NCI-H146 treated with DMSO at 0.1 percent for 48 hours (cell line): ENCODE results near the gene KEL.
"Not testable (repeated sequence)": the region's sequence is repeated elsewhere in the genome, so short reads cannot be mapped to it uniquely, and the experiment has no call there.

ENCODE experiments used
- DNase-seq: peaks from one replicate; lab custom pipeline; 2025; ENCODE audit not compliant: unreplicated experiment; lab: John Stamatoyannopoulos, UW

KEL gene, protein sequence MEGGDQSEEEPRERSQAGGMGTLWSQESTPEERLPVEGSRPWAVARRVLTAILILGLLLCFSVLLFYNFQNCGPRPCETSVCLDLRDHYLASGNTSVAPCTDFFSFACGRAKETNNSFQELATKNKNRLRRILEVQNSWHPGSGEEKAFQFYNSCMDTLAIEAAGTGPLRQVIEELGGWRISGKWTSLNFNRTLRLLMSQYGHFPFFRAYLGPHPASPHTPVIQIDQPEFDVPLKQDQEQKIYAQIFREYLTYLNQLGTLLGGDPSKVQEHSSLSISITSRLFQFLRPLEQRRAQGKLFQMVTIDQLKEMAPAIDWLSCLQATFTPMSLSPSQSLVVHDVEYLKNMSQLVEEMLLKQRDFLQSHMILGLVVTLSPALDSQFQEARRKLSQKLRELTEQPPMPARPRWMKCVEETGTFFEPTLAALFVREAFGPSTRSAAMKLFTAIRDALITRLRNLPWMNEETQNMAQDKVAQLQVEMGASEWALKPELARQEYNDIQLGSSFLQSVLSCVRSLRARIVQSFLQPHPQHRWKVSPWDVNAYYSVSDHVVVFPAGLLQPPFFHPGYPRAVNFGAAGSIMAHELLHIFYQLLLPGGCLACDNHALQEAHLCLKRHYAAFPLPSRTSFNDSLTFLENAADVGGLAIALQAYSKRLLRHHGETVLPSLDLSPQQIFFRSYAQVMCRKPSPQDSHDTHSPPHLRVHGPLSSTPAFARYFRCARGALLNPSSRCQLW

DNA sequence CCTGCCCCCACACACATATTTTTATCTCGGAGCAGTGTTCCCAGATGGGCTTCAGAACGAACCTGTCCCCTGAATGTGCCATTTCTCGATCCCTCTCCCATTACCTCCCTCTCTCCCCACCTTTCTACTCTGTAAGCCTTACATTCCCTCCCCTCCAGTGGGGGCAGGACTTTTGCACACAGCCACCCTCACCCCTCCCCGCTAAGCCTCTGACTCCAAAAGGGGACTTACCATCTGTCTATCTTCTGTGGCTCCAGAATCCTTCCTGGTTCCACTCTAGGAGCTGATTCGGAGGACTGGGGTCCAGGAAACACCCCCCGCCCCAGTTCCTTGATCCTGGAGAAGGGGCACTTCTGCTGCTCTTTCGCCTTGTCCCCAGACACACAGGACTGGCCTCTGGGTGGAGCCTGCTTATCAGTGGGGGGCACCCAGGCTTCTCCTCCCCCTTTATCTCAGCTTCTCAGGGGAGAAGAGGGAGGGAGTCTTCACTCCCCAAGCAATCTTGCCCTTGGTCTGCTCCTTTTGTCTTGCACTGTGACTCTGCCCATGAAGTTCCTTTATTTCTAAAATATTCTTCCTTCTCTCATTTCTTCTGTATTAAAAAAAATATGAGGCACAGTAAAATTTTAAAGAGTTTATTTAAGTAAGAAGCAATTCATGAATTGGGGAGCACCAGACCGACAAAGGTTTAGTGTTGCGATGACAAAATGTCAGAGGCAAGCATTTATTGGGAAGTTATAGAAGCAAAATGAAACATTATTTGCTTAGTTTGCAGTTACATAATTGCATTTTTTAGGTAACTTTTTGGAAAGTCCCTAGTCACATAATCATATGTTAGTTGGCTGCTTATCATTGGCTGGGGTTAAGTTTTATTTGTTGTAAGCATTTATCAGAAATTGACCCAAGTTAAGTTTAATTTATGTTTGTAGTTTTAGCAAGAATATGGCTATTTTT is at the start of gene KEL:
Gene KEL (minus strand): TSS at position 391 of the 954 bp plus-strand sequence. CDS start 157 bp downstream, at position 234.
- no peak for DNase-seq

DNA sequence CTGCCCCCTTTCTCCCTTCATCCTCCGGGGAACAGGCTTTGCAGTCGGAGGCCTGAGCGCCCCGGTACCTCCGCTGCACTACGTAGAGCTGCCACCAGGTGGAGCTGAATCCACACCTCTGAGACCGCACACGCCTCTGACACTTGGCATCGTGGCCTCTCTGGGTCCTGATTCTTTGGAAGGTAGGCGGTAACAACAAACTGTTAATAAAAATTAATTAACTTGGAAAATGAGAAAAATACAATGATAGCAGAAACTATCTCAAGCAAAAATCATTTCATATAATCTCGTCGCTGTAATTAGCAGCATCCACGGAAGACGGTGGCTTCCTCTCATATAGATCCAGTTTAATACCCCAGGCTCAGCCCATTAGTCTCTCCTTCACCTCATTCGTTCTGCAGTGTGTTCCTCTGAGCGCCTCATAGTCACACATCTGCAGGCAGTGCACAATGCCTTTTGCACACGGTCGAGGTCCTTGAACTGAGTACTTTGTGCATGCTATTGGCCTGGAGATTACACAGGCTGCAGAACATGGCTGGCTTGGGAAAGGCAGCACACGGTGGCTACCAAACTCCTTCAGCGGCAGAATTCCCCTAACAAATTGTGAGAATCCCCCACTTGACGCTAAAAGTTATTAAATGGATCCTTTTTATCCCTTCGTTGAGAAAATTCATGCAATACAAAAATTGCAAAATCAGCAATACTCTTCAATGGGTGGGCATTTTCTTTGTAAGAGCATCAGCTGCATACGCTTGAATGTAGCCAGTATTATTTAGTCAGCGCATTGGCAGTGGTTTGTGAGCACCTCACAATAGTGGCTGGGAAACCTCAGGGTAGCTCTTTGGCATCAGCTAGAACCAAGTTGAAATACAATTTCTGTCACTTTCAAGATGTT is 46.1 kb upstream of the KEL start:
- no peak for DNase-seq

DNA sequence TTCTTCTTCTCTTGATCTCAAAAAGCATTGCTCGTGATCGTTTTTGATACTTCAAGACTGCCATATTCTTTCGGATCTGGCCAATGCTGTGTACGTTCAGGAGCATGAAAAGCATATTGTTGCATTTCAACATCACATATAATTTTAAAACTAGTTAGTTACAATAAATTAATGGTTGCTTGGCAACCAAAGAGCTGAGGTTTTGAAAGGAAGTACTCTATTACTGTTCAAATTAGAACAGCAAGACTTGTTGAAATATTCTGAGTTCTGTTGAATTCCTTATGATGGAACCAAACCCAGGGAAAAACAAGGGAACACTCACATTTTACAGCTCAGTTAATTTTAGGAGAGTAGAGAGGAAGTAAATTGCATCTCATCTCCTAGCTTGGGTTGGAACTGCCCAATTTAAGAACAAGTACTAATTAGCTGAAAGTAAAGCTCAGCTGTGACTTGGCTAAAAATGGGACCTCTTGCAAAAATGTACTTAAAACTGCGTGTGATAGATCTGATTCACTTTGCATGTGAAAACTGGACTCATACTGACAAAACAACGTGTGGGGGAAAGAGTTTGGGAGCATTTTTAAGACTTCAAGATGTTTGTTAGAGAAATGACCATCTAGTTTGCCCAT is 43.6 kb upstream of the KEL start:
- DNase-seq = no peak

DNA sequence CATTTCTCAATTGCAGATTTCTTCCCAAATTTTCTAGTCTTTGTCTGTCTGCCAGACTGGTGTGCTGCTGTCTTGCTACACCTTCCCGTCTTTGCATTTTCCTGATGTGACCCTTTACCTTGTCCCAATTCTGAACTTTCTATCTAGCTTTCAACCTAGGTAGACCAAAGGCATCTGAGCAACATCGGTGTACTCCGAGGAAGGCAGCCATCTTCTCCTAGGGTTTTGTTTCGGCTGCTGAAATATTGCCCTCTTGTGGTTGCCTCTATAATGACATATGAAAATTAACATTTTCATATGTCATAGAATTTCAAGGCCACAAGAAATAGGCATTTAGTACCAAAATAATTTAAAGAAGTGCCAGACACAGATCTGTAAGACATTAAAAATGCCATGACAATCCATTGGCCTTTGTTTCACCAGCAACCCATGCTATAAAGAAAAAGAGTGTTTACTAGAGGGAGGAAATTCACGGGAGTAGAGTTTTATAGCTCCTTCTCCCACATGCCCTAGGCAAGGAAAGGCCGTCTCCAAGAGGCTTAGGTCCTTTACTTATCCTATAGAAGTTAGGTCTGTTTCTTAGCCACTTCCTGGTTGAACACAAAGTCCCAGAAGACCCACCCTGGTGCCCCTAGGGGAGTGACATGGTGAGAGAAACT is 41.4 kb upstream of the KEL start:
- DNase-seq = no peak

DNA sequence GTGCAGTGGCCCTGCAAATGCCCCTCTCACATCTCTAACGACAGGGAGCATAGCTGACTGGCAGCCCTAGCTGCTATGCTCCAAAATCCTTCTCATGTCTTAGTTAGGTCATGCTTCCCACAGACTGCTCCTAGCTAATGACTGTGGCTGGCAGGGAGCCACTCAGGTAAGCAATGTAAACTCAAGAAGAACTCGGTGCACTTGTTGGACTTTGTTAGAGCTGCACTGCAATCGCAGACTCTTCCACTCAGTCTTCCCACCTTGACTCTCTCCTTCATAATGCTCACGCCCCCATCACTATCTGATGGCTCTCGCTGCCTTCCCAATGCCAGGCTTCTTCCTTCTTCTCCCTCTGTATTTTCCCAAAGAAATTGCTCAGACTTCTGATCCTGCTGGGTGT is 40.7 kb upstream of the KEL start:
- DNase-seq = no peak

DNA sequence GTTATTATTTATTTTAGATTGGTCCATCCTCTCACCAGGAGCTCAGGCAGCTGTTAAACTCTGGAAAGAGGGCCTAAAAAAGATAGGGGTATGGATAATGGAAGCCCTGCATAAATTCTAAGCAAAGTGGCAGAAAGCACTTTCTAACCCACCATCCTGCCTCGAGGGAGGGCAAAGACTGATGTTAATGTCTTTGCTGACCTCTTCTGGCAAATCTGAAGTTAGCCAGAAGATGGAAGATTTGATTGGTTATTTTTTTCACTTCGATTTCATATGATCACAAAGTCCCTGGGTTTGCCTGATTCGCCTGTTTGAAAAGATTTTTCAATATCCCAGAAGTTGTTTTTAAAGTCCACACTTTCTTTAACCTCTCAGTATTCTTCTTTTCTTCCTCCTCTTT is 39.9 kb upstream of the KEL start:
- no peak for DNase-seq

DNA sequence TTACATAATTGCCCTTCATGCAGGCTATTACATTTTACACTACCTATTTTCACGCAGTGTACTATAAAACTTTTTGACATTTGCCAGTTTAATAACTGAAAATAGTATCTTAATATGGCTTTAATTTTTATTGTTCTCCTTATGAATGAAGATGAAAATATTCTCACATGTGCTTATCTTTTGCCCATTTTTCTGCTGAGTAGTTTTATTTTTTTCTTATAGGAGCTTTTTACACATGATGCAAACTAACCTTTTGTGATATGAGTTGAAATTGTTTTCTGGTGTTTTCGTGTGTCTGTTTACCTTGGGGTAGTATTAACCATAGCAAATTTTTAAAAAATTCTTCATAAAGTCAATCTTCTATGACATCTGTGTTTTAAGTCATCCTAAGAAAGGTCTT is 38.5 kb upstream of the KEL start:
- DNase-seq = no peak

DNA sequence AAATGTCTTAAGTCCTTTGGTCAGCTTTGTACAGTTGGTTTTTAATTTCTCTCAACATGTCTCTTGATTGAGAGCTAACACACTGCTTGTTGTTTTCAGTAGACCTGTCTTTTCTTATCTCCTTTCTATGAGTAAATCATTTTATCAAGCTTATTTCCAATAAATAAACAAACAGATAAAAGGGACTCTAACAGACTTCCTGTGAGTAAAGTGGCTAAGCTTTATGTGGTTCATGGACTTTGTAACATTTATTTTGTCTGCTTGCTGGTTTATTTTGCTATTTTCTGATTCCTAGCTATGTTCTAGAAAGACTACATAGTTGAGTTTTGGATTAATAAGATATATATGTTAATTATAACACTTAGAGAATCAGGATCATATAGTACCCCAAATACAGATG is 37.6 kb upstream of the KEL start:
- DNase-seq = no peak

DNA sequence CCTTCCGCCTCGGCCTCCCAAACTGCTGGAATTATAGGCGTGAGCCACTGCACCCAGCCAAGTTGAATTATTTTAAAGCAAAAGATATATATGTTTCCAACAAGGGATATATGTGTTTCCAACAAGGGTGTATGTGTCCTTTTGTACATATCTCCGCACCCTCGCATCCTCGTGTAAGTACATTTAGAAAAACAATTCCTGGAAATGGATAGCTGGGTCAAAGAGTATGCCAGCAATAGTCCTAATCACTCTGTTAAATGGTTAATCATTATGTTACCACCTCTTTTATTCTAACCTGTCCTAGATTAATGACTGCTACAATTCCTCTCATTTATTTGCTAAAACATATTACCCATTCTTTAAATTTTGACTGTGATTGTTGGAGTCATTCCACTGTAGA is 36.8 kb upstream of the KEL start:
- no peak for DNase-seq

DNA sequence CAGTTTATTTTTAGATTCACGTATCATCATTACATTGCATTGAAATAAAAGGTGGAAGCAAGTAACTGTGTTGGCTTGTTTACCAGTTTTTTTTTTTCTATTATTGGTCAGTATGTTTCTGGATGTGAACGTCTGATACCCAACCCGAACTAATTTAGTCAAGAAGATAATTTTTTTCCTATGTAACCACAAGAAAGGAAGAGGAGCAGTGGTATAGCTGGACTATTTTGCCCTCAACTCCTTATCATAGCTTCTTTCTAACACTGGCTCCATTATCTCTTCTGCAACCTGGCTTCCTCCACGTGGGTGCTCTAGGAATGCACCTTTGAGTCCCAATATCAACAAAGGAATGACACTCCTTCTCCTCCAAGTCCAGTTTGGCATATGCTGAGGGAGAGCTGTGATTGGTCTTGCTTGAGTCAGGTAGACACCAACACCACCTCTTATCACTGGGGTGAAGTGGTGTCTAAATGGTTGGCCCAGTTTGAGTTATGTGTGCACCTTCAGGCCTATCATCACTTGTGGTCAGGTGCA is 35.4 kb upstream of the KEL start:
- DNase-seq = no peak

DNA sequence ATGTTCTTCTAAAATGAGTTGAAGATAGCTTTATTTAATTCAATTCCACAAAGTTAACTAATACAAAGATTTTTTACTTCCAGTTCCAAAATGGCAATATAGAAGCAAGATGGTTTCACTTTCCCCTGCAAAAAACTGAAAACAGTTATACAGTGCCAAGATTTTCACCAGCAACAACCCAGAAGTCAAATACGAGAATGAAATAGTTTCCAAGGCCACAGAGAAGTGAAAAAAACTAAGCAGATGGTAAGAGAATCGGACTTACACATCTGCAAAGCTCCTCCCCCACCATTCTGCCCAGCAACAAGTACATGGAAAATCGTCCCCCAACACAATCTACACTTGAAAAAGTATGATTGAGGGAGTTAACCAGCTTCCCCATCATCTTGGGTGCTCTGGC is 30.3 kb upstream of the KEL start:
- DNase-seq = no peak

DNA sequence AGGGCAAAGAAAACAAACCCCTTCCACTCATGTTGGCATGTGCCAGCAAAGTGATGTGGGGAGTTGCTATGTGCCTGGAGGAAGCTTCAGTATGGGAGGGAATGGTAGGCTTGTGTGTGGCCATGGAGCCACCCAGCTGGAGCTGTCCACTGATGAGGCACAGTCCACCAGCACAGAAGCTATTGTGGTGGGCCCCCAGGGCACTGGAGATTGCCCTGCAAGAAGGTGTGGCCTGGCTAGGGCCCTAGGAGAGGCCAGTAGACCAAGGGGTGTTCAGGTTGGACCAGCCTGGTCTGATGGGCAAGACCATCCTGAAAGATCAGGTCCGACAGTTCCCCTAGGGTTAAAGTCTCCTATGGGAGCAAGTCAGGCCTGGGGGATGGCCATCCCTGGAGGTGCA is 22.1 kb upstream of the KEL start:
- no peak for DNase-seq

DNA sequence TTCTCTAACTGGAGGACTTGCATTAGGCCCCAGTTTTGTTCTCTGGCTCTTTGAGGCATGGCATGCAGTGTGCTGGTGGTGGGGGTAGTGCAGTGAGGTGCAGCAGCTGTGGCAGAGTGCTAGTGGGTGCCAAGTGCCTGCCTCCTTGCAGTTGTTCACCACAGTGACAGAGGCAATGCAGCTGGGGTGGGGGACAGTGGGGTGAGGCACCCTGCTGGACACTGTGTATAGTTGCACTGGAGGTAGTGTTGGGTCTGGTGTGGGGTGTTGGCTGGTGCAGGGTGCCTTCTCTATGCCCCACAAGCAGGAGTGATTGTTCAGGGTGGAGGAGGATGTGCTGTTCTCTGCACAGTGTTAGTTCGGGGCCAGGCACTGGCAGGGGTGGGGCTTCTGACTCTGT is 21.7 kb upstream of the KEL start:
- no peak for DNase-seq

DNA sequence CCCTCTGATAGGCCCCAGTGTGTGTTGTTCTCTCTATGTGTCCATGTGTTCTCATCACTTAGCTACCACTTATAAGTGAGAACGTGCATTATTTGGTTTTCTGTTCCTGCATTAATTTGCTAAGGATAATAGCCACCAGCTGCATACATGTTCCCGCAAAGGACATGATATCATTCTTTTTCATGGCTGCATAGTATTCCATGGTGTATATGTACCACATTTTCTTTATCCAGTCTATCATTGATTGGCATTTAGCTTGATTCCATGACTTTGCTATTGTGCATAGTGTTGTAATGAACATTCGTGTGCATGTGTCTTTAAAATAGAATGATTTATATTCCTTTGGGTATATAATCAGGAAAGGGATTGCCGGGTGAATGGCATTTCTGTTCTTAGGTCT is 16.2 kb upstream of the KEL start:
- not testable (repeated sequence) for DNase-seq

DNA sequence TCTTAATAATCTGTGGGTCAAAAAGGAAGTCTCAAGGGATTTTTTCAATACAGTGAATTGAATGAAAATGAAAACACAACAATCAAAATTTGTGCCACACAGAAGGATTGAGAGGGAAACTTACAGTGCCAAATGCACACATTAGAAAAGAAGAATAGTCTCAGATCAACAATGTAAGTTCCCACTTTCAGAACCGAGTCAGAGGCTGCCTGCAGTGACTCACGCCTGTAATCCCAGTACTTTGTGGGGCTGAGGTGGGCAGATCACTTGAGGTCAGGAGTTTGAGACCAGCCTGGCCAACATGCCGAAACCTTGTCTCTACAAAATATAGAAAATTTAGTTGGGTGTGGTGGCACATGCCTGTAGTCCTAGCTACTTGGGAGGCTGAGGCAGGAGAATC is 12.5 kb upstream of the KEL start:
- DNase-seq = no peak

DNA sequence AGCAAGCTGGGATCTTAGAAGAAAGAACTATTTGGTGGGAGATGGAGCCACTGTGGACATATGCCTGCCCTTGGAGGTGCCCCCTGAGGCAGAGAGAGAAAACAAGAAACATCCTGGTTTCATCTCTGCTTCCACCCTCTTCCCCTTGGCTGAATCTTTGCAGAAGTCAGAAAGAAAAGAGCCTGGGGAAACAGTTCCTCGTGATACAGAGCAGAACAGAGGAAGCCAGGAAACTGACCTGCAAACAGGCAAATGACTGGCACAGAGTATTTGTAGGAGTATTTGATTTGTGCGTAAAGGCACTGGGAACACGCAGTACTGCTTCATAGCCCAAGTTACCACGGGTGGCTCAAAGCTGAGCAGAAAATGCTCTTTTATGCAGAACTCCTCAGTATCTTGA is 7.0 kb upstream of the KEL start:
- no peak for DNase-seq

DNA sequence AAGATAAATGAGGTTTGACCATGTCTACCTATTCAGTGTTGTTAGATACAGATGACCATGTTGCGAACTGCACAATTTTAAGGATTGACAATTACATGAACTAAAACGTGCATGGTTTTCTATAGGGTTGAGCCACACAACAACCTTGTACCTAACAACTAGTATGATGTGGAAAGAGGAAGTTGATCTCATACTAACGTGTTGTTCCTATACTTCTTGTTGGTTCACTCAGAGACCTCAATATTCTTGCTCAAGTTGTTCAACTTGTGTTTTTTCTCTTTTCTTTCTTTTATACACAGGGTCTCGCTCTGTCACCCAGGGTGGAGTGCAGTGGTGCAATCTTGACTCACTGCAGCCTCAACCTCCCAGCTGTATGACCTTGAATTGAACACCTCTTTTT is 6.1 kb upstream of the KEL start:
- no peak for DNase-seq

DNA sequence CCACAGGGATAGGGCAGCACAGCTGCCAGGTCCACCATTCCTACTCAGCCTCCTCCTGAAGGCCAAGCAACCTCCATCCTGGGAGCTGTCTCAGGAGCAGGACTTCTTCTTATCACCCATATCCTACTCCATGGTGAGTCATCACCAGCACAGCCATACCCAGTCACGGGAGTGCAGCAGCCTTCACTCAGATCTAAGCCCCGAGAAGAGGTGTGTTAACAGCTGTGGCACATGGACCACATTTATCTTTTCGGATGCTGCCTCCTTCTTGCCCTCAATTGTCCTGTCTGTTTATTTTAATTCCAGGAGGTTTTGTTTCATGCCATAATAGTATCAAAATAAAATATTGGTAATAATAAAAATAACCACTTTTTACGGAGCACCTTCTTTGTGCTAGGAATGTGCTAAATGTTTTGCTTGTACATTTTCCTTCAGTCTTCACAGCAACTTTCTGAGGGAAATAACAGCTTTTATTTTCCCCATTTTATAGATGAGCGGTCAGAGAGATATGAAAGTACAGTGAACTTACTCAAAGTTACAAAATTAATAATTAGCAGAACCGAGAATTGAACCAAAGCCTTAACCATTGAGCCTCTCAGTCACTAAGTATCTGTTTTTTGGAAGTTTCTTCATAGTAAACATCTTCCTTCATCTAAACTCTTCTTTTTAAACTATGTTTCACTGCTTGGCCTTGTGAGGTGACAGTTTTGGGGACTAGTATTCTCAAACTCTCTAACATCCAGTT is 2.5 kb upstream of the KEL start:
- no peak for DNase-seq

DNA sequence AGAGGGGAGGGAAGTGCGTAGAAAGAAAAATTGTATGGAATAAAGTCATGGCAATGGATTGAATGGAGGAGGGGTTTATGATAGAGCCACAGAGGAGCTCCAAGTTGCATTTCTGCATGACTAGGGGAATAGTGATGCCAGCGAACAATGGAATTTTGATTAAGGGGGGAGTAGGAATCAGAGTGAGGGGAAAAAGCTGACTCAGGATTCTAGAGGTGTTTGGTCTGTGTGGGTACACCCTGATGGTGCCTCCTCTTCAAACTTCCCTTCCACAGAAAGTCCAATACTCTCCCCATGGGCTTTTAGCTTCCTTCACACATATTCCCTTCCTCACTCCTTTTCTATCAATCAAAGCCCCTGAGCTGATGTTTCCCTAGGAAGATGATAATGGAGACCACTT is 1.8 kb upstream of the KEL start:
- DNase-seq = no peak
